Activated CD8-positive, alpha-beta memory T cell treated with anti-CD3 and anti-CD28 coated beads, Interleukin-2, amount 50 U/mL, for 24 hours (primary cell): ENCODE data around the gene SLC47A1.

Experiments
- DNase-seq: peaks from one replicate; pipeline ENCODE4 v3.0.0-alpha.2; 2020; ENCODE audit errors: extremely low read depth

SLC47A1 gene

GRCh38 chr17:19590912-19591551 is 57.4 kb downstream of the SLC47A1 start:
- no peak for DNase-seq

DNA sequence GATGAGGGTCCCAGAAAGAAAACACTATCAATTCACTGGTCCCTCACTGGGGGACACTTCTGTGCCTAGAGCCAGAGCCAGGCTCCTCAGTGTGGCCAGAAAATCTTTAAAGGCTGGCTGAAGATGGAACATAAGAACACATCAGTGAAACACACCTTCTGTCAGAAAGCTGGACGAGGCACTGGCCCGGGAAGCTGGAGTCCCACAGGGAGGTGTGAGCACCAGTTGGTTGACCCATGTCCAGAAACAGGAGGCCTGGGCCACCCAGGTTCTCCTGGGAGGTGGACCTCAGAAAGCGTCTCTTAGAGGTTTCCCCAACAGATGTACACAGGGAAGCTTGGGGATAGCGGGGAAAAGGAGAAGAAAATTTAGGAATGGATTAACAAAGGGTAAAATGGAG is 58.7 kb downstream of the SLC47A1 start:
- DNase-seq, result no peak

GRCh38 chr17:19596869-19597268 is 63.2 kb downstream of the SLC47A1 start:
- DNase-seq, result no peak

DNA sequence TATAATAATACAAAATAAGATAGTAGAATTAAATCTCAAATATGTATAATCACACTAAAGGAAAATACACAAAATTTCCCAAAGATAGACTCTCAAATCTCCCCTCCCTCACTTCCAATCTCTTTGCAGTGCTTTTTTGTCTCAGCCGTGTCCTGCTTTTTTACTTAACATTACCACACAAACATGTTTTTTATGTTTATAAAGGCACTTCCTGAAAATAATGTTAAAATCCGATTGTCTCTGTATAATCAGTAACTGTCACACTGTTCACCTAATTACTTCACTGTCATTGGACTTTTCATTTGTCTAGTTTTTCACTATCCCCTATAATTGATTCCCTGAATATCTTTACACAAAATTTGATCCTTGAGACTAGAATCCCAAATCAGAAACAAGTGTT is 76.7 kb downstream of the SLC47A1 start:
- no peak for DNase-seq

DNA sequence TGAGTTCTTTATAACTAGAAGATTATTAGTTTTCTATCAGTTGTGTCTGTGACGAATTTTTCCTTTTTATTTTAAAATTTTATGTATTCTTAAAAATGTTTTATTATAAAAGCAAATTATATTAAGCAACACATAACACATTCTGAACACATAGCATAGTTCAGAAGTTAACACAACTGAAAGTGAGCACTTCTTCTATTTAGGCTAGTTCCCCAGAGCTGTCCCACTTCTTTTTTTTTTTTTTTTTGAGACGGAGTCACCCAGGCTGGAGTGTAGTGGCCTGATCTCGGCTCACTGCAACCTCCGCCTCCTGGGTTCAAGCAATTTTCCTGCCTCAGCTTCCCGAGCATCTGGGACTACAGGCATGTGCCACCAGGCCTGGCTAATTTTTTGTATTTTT is 77.2 kb downstream of the SLC47A1 start:
- no peak for DNase-seq

- DNase-seq, result no peak
Measured at GRCh38 chr17:19613979-19614378, 80.3 kb downstream of the SLC47A1 start.

- no peak for DNase-seq
Measured at GRCh38 chr17:19614900-19615299, 81.2 kb downstream of the SLC47A1 start.

DNA sequence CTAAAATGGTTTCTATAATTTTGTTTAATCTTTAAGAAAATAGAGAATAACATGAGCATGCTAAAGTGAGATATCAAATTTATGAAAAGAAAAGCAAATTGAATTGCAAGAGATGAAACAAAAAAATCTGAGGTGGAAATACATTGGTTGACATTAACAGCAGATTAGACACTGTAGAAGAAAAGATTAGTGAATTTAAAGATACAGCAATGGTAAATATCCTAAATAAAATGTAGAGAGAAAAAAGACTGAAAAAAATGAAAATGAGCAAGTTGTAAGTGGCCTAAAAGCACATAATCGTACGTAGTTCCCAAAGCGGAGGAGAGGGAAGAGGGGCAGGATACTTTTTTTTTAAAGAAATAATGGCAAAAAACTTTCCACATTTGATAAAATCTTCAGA is 84.4 kb downstream of the SLC47A1 start:
- no peak for DNase-seq

GRCh38 chr17:19619705-19620325 is 86.2 kb downstream of the SLC47A1 start:
- DNase-seq, result no peak

- DNase-seq, result no peak
Measured at GRCh38 chr17:19621697-19622096, 88.0 kb downstream of the SLC47A1 start.

DNA sequence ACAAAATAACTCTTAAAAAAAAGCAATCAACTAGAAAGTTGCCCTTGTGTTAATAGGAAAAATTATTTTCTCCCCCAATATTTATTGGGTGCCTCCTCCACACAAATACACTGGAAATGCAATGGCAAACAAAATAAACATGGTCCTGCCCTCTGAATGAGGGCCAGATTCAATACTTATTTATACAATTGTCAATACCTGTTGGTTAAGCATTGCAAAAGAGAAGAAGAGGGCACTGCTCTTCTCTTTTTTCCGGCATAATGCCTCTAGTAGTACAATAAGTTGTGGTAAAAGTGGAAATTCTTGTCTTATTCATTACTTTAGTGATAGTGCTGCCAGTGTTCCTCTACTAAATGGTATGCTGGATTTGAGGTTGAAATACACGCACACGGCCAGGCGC is 92.4 kb downstream of the SLC47A1 start:
- no peak for DNase-seq
